Mesenchymal stem cell (in vitro differentiated cells and primary cell): Measurements from ENCODE around the gene ANKRD31.
A peak's percentile ranks its signal among the peaks of the same experiment; 100 is the strongest.

Source experiments
- DNase-seq: peaks from one replicate; pipeline ENCODE4 v3.0.0-alpha.2; 2013
- H2AFZ ChIP-seq: one replicate; pipeline ENCODE4 v1.6.1; 2013; ENCODE audit warnings: low read depth, mild to moderate bottlenecking, control low read depth, inconsistent platforms, low read length, moderate library complexity
- H2AK5ac ChIP-seq: 2 replicates; pipeline ENCODE4 v1.6.1; 2013; ENCODE audit warnings: low read length, moderate library complexity, mild to moderate bottlenecking, inconsistent platforms; ENCODE audit not compliant: severe bottlenecking
- H2BK120ac ChIP-seq: one replicate; pipeline ENCODE4 v1.6.1; 2013; ENCODE audit warnings: low read depth, mild to moderate bottlenecking, inconsistent platforms, low read length, moderate library complexity
- H2BK12ac ChIP-seq, 2 experiments: one replicate each; pipeline ENCODE4 v1.6.1; 2013; ENCODE audit warnings: inconsistent platforms in 2 of 2, low read length in 2 of 2, mild to moderate bottlenecking in 2 of 2, moderate library complexity in 2 of 2, control low read depth in 1 of 2
- H2BK15ac ChIP-seq: one replicate; pipeline ENCODE4 v1.6.1; 2013; ENCODE audit warnings: mild to moderate bottlenecking, low read depth, inconsistent platforms; ENCODE audit not compliant: poor library complexity, severe bottlenecking
- H2BK5ac ChIP-seq: 2 replicates; pipeline ENCODE4 v1.6.1; 2013; ENCODE audit warnings: low read depth, mild to moderate bottlenecking, low read length, control low read depth, inconsistent platforms; ENCODE audit not compliant: poor library complexity, severe bottlenecking
- H3K14ac ChIP-seq, 2 experiments: one replicate each; pipeline ENCODE4 v1.6.1; 2013; ENCODE audit warnings: inconsistent platforms in 2 of 2, low read length in 2 of 2, control low read depth in 1 of 2, mild to moderate bottlenecking in 1 of 2, moderate library complexity in 1 of 2
- H3K18ac ChIP-seq, 2 experiments: one replicate each; pipeline ENCODE4 v1.6.1; 2013; ENCODE audit warnings: inconsistent platforms in 2 of 2, low read length in 2 of 2, control low read depth in 1 of 2, low read depth in 1 of 2, mild to moderate bottlenecking in 1 of 2
- H3K23ac ChIP-seq, 2 experiments: one replicate each; pipeline ENCODE4 v1.6.1; 2013; ENCODE audit warnings: inconsistent platforms in 2 of 2, low read length in 2 of 2, mild to moderate bottlenecking in 2 of 2, moderate library complexity in 2 of 2, control low read depth in 1 of 2
- H3K27ac ChIP-seq: 2 replicates; pipeline ENCODE4 v1.5.1; 2013; ENCODE audit warnings: mild to moderate bottlenecking, moderate library complexity, low read length, control low read depth, inconsistent platforms; ENCODE audit not compliant: poor library complexity, severe bottlenecking
- H3K27me3 ChIP-seq, 2 experiments: 2 replicates each; pipeline versions ENCODE4 v1.6.1 to v1.7.0; 2013; ENCODE audit warnings: low read length in 2 of 2, mild to moderate bottlenecking in 2 of 2, moderate library complexity in 2 of 2, control low read depth in 1 of 2, inconsistent platforms in 1 of 2; ENCODE audit not compliant: control insufficient read depth in 1 of 2, insufficient read depth in 1 of 2
- H3K36me3 ChIP-seq, 2 experiments: 2 replicates each; pipeline versions ENCODE4 v1.6.1 to v1.7.0; 2013; ENCODE audit warnings: low read length in 2 of 2, control low read depth in 1 of 2, inconsistent platforms in 1 of 2, low read depth in 1 of 2, mild to moderate bottlenecking in 1 of 2; ENCODE audit not compliant: insufficient read depth in 2 of 2, control insufficient read depth in 1 of 2
- H3K4ac ChIP-seq, 2 experiments: one replicate each; pipeline ENCODE4 v1.6.1; 2013; ENCODE audit warnings: inconsistent platforms in 2 of 2, low read length in 2 of 2, mild to moderate bottlenecking in 2 of 2, moderate library complexity in 2 of 2, control low read depth in 1 of 2, low read depth in 1 of 2
- H3K4me1 ChIP-seq: 2 replicates; pipeline ENCODE4 v1.6.1; 2013; ENCODE audit warnings: low read depth, low read length, control low read depth; ENCODE audit not compliant: control insufficient read depth, insufficient read depth
- H3K4me2 ChIP-seq: 2 replicates; pipeline ENCODE4 v1.6.1; 2013; ENCODE audit warnings: low read length, mild to moderate bottlenecking, inconsistent platforms; ENCODE audit not compliant: poor library complexity, severe bottlenecking
- H3K4me3 ChIP-seq, 2 experiments: 2 replicates each; pipeline versions ENCODE4 v1.5.1 to v1.7.0; 2013; ENCODE audit warnings: low read length in 2 of 2, mild to moderate bottlenecking in 2 of 2, control low read depth in 1 of 2, low read depth in 1 of 2; ENCODE audit not compliant: insufficient read depth in 1 of 2
- H3K79me1 ChIP-seq: replicated peaks from 2 replicates; pipeline ENCODE4 v1.6.1; 2013; ENCODE audit warnings: mild to moderate bottlenecking, control low read depth, low read length, inconsistent platforms; ENCODE audit not compliant: poor library complexity, severe bottlenecking
- H3K9ac ChIP-seq: 2 replicates; pipeline ENCODE4 v1.7.0; 2013; ENCODE audit warnings: mild to moderate bottlenecking, low read length, moderate library complexity
- H3K9me3 ChIP-seq: 2 replicates; pipeline ENCODE4 v1.7.0; 2013; ENCODE audit warnings: mild to moderate bottlenecking, low read length; ENCODE audit not compliant: control insufficient read depth
- H4K8ac ChIP-seq: one replicate; pipeline ENCODE4 v1.6.1; 2013; ENCODE audit warnings: inconsistent platforms, mild to moderate bottlenecking, low read length, moderate library complexity
- H4K91ac ChIP-seq: one replicate; pipeline ENCODE4 v1.6.1; 2013; ENCODE audit warnings: mild to moderate bottlenecking, low read length, inconsistent platforms
- WGBS: methylation state at CpG from one replicate; pipeline ENCODE4 v1.1.7; 2013; ENCODE audit warnings: mixed read lengths; 5-methylcytosine and 5-hydroxymethylcytosine counted together

ANKRD31 gene

DNA sequence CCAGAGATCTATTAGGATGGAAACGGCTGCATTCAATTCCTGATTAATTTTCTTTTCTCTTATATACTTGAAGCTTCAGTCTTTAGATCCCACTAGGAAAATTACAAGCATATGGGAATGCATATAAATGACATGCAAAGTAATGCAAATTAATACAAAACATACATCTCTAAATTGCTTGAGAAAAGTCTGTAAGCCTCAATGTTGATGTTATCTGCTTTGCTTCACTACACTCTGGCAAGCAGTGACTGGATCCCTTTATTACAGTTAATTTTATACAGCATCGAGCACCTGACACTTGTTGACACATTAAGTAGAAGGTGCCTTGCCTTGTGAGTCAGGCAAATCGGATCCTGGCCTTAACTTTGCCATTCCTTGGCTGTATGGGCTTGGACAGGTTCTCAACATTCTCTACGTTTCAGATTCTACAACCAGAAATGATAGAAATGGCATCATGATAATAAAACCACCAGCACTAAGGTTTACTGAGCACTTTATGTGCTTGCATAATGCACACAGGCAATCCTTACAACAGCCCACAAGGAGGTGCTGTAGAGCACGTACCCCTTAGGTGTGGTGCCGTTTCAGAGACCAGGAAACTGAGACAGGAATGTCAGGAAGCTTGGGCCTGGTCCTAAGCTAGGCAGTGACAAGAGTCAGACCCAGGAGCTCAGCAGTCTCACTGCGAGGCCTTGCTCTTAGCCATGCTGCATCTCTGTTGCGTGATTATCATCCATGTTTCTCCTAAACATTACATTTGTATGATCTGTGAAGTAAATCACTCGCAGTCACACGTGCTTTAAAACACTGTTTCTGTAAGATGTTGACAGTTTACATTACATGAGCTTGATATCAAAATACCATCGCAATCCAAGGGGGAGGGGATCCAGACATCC is 187.0 kb downstream of the ANKRD31 start:
- H2AFZ ChIP-seq: no peak overlapping the region
- H3K27me3 ChIP-seq: no peaks in the 10 kb centered on the region
- no peak overlapping the region for H4K91ac ChIP-seq
- H3K4me2 ChIP-seq: no peak overlapping the region
- H2BK15ac ChIP-seq: no peak overlapping the region
- H4K8ac ChIP-seq: peak overlapping the region; percentile 70
- H3K4me1 ChIP-seq: peaks cover 23% of the 10 kb centered on the region
- H3K4ac ChIP-seq: no peak overlapping the region
- no peak overlapping the region for H2BK5ac ChIP-seq
- no peak overlapping the region for H3K14ac ChIP-seq
- no peak overlapping the region for H2BK120ac ChIP-seq
- H3K9me3 ChIP-seq: no peaks in the 10 kb centered on the region
- DNase-seq: peak; percentile 75
- H3K27ac ChIP-seq: no peak overlapping the region
- WGBS: 66% methylated on average over 10 of the region's 11 CpGs
- H2AK5ac ChIP-seq: peak overlapping the region; percentile 58
- H3K18ac ChIP-seq: peak overlapping the region in 1 of 2 experiments; percentile 48
- peaks cover 0 to 5% of the 10 kb centered on the region in 2 experiments for H3K36me3 ChIP-seq
- H3K9ac ChIP-seq: no peak overlapping the region
- no peak overlapping the region for H2BK12ac ChIP-seq
- H3K4me3 ChIP-seq: no peak overlapping the region
- peaks cover 10% of the 10 kb centered on the region for H3K79me1 ChIP-seq
- no peak overlapping the region for H3K23ac ChIP-seq

DNA sequence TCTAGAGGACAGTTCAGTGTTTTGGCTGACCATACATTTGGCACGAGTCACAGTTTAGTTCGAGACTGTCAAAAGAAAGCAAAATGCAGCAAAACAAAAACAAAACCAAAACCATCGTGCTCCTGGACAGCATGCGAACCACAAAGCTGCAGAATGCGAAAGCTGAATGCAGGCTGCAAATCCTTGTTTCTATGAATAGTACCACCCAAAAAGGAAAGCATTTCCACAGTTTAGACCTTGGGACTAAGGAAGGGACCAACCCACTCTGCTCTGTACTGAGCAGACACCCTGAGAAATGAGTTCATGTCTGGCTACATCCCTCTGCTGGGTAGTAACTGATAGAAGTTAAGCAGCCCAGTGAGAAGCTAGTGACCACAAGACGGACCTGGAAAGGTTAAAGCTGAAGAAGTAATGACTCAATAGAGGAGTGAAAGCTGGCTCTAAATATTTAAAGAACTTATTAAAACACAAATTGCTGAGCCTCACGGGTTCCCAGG is 188.2 kb downstream of the ANKRD31 start:
- peak overlapping the region; percentile 10 for H3K27ac ChIP-seq
- H3K18ac ChIP-seq: no peak overlapping the region
- peak overlapping the region in 1 of 2 experiments; percentile 64 for H3K4me3 ChIP-seq
- no peak overlapping the region for H3K14ac ChIP-seq
- H2BK5ac ChIP-seq: peak overlapping the region; percentile 22
- H3K36me3 ChIP-seq: peaks cover 0 to 13% of the 10 kb centered on the region in 2 experiments
- WGBS: 46% methylated on average over 6 of the region's 7 CpGs
- H3K23ac ChIP-seq: no peak overlapping the region
- no peak overlapping the region for H2AK5ac ChIP-seq
- peaks cover 18% of the 10 kb centered on the region for H3K79me1 ChIP-seq
- H3K4ac ChIP-seq: no peak overlapping the region
- H2BK12ac ChIP-seq: no peak overlapping the region
- no peak overlapping the region for H4K8ac ChIP-seq
- H3K9ac ChIP-seq: peak overlapping the region; percentile 42
- peak; percentile 86 for DNase-seq
- no peak overlapping the region for H2BK120ac ChIP-seq
- H3K9me3 ChIP-seq: no peaks in the 10 kb centered on the region
- peaks cover 22% of the 10 kb centered on the region for H3K4me1 ChIP-seq
- H2AFZ ChIP-seq: no peak overlapping the region
- H2BK15ac ChIP-seq: no peak overlapping the region
- no peak overlapping the region for H4K91ac ChIP-seq
- peak overlapping the region; percentile 6 for H3K4me2 ChIP-seq
- no peaks in the 10 kb centered on the region for H3K27me3 ChIP-seq

DNA sequence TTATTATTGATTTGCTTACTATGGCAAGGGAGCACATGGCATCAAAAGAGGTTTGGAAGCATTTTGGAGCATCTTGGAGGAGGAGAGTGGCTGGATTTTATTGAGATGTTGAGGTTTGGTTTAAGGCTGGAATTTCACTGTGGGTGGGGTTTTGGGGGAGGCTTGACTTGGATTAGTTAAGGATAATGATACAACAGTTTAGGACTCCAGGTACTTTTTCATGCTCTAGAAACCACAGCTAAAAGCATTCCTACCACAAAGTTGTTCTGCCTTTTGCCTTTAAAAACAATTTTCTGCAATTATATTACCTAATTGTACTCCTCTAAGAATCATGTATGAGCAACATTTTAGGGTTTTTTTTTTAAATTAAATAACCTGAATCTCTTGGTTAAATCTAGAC is 189.3 kb downstream of the ANKRD31 start:
- Histone ChIP-seq H3K4ac (no peak overlapping the region), H2AFZ (no peak overlapping the region), H4K8ac (no peak overlapping the region), H2BK5ac (no peak overlapping the region), H3K4me2 (no peak overlapping the region), H3K27ac (no peak overlapping the region), H3K36me3 (peaks cover 0 to 13% of the 10 kb centered on the region in 2 experiments), H2BK12ac (no peak overlapping the region), H3K9ac (no peak overlapping the region), H3K79me1 (peaks cover 19% of the 10 kb centered on the region), H3K4me1 (peaks cover 22% of the 10 kb centered on the region), H3K18ac (no peak overlapping the region), H3K4me3 (no peak overlapping the region), H2BK15ac (no peak overlapping the region), H2AK5ac (no peak overlapping the region), H3K27me3 (no peaks in the 10 kb centered on the region), H3K14ac (no peak overlapping the region), H2BK120ac (no peak overlapping the region), H3K9me3 (no peaks in the 10 kb centered on the region), H4K91ac (no peak overlapping the region), H3K23ac (no peak overlapping the region)
- DNase-seq: no peak

- Histone ChIP-seq H3K27me3 (no peaks in the 10 kb centered on the region), H3K23ac (no peak overlapping the region)
- 90% methylated on average over 10 of the region's 10 CpGs for WGBS
Measured at GRCh38 chr5:75046366-75047142, 190.1 kb downstream of the ANKRD31 start.

More at GRCh38 chr5:75046366-75047142, 190.1 kb downstream of the ANKRD31 start:
- H3K27ac ChIP-seq: no peak overlapping the region
- no peak overlapping the region for H3K4me3 ChIP-seq
- no peak overlapping the region for H2AFZ ChIP-seq
- H4K8ac ChIP-seq: peak overlapping the region; percentile 10
- H4K91ac ChIP-seq: no peak overlapping the region
- H2BK120ac ChIP-seq: no peak overlapping the region
- H3K79me1 ChIP-seq: peaks cover 19% of the 10 kb centered on the region
- peaks cover 0 to 13% of the 10 kb centered on the region in 2 experiments for H3K36me3 ChIP-seq
- no peak overlapping the region for H2BK5ac ChIP-seq
- H2BK15ac ChIP-seq: no peak overlapping the region
- DNase-seq: no peak
- no peak overlapping the region for H3K9ac ChIP-seq
- peaks cover 22% of the 10 kb centered on the region for H3K4me1 ChIP-seq
- no peaks in the 10 kb centered on the region for H3K9me3 ChIP-seq
- no peak overlapping the region for H3K14ac ChIP-seq
- H3K18ac ChIP-seq: no peak overlapping the region
- no peak overlapping the region for H2BK12ac ChIP-seq
- no peak overlapping the region for H2AK5ac ChIP-seq
- H3K4me2 ChIP-seq: no peak overlapping the region
- no peak overlapping the region for H3K4ac ChIP-seq
